ENCODE data around the gene NR1H3.

GRCh38 chr11:47278769-47279168, 21.0 kb downstream of the NR1H3 start:
- TF ChIP-seq, protein P1, sequence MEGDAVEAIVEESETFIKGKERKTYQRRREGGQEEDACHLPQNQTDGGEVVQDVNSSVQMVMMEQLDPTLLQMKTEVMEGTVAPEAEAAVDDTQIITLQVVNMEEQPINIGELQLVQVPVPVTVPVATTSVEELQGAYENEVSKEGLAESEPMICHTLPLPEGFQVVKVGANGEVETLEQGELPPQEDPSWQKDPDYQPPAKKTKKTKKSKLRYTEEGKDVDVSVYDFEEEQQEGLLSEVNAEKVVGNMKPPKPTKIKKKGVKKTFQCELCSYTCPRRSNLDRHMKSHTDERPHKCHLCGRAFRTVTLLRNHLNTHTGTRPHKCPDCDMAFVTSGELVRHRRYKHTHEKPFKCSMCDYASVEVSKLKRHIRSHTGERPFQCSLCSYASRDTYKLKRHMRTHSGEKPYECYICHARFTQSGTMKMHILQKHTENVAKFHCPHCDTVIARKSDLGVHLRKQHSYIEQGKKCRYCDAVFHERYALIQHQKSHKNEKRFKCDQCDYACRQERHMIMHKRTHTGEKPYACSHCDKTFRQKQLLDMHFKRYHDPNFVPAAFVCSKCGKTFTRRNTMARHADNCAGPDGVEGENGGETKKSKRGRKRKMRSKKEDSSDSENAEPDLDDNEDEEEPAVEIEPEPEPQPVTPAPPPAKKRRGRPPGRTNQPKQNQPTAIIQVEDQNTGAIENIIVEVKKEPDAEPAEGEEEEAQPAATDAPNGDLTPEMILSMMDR (conservative IDR thresholded peaks at IDR 0.05 in 1 of 2, IDR thresholded peaks at IDR 0.05 in 1 of 2; ENCODE audit: low read depth in 1 of 2, low read length in 2 of 2) = no peak
- no peak for TF ChIP-seq EZH2 (IDR thresholded peaks at IDR 0.05; ENCODE audit: low read length, missing control alignments)

Measured in fibroblast of lung (primary cell).